Measurements from ENCODE around the gene FYCO1.

FYCO1 gene

DNA sequence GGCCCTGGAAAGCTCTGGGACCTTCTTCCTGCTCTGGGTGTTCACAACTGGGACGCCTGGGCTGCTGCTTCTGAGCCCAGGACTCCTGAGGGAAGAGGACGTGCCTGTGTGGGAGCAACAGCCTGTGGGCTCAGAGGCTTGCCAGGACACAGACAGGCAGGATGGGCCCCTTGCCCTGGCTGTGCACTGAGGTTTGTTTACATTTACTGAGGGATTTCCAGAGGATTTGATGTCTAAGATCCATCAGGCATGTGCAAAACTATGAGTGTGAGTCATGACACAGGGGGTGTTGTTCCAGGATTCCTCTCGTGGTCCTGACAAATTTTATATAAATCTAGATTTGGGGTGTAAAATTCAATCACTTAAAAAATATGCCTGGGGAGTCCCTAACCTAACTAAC, 98.7 kb downstream of the FYCO1 start:
- Mint-ChIP-seq H3K4me1 (ENCODE audit: low read depth) (peaks cover 23% of the 10 kb centered on the region), H3K4me3 (no peak overlapping the region), H3K9me3 (no peaks in the 10 kb centered on the region), H3K27ac (no peak overlapping the region), H3K36me3 (ENCODE audit: low read depth) (no peaks in the 10 kb centered on the region), H3K27me3 (peaks cover 31% of the 10 kb centered on the region)

- no peak overlapping the region for H3K27ac Mint-ChIP-seq
- H3K27me3 Mint-ChIP-seq: peaks cover 42% of the 10 kb centered on the region
- H3K4me1 Mint-ChIP-seq (ENCODE audit: low read depth): peaks cover 24% of the 10 kb centered on the region
- H3K4me3 Mint-ChIP-seq: no peak overlapping the region
- H3K36me3 Mint-ChIP-seq (ENCODE audit: low read depth): no peaks in the 10 kb centered on the region
- no peaks in the 10 kb centered on the region for H3K9me3 Mint-ChIP-seq
Measured at GRCh38 chr3:45895686-45896468, 99.7 kb downstream of the FYCO1 start.

GRCh38 chr3:45894015-45894414, 101.6 kb downstream of the FYCO1 start:
- Mint-ChIP-seq H3K36me3 (ENCODE audit: low read depth) (no peaks in the 10 kb centered on the region), H3K9me3 (no peaks in the 10 kb centered on the region), H3K4me1 (ENCODE audit: low read depth) (peaks cover 35% of the 10 kb centered on the region), H3K27ac (no peak overlapping the region), H3K27me3 (peaks cover 48% of the 10 kb centered on the region), H3K4me3 (no peak overlapping the region)

- H3K4me3 Mint-ChIP-seq: no peak overlapping the region
- no peaks in the 10 kb centered on the region for H3K9me3 Mint-ChIP-seq
- no peak overlapping the region for H3K27ac Mint-ChIP-seq
- peaks cover 42% of the 10 kb centered on the region for H3K4me1 Mint-ChIP-seq (ENCODE audit: low read depth)
- H3K36me3 Mint-ChIP-seq (ENCODE audit: low read depth): no peaks in the 10 kb centered on the region
- H3K27me3 Mint-ChIP-seq: peaks cover 43% of the 10 kb centered on the region
Measured at GRCh38 chr3:45892161-45892560, 103.5 kb downstream of the FYCO1 start.

GRCh38 chr3:45890405-45890804, 105.2 kb downstream of the FYCO1 start:
- H3K36me3 Mint-ChIP-seq (ENCODE audit: low read depth): no peaks in the 10 kb centered on the region
- peaks cover 49% of the 10 kb centered on the region for H3K27me3 Mint-ChIP-seq
- no peak overlapping the region for H3K4me3 Mint-ChIP-seq
- no peaks in the 10 kb centered on the region for H3K9me3 Mint-ChIP-seq
- H3K4me1 Mint-ChIP-seq (ENCODE audit: low read depth): peaks cover 50% of the 10 kb centered on the region
- no peak overlapping the region for H3K27ac Mint-ChIP-seq

DNA sequence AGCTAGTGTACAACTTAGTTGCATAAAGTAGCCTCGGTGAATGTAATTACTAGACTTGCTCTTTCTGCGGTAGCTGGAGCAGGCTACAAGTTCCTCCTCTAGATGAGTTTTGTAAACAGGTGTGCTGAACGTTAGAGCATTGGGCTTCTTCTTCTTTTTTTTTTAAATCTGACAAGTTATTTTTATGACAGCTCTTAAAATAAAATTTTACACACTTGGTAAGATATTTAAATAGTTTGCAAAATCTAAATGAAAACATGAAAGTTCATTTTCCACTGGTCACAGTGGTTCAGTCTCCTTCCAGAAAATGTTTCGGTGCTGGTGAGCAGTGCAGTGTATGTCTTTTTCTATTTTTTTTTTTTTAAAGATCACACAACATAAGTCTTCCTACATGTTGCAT, 106.3 kb downstream of the FYCO1 start:
- H3K27ac Mint-ChIP-seq: no peak overlapping the region
- H3K4me3 Mint-ChIP-seq: no peak overlapping the region
- H3K4me1 Mint-ChIP-seq (ENCODE audit: low read depth): peaks cover 56% of the 10 kb centered on the region
- peaks cover 52% of the 10 kb centered on the region for H3K27me3 Mint-ChIP-seq
- no peaks in the 10 kb centered on the region for H3K9me3 Mint-ChIP-seq
- H3K36me3 Mint-ChIP-seq (ENCODE audit: low read depth): no peaks in the 10 kb centered on the region

DNA sequence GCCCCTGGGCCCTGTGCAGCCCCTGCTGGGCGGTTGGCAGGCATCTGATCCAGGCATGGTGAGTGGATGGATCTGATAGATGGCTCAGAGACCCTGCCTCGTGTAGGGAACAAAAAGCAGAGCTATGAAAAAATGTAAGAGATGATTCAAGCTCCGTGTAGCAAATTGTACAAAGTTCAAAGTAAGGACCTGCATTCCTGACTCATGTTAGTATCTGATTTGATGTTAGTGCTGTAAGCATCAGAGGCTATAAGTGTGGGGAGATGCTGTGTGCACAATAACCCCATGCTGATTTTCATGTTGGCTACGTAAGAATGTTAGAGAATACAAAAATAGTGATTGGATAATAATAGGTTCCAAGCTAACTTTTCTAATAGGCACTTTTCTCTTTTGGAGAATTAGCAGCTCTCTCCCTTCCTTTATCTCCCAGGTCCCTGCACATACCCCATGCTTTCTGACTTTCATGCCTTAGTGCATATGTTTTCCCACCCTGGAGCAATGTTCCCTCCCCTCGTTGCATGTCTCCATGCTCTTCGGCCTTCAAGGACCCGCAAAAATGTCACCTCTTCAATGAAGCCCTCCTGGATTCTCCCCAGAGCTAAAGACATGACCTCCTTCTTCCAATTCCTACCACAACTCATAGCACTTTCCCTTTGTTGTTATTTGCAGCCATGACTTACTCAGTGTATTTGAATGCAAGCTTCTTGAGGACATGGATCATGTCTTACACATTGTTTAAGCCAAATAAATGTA, 107.7 kb downstream of the FYCO1 start:
- no peak overlapping the region for H3K27ac Mint-ChIP-seq
- H3K27me3 Mint-ChIP-seq: peaks cover 54% of the 10 kb centered on the region
- no peaks in the 10 kb centered on the region for H3K9me3 Mint-ChIP-seq
- H3K4me1 Mint-ChIP-seq (ENCODE audit: low read depth): peaks cover 42% of the 10 kb centered on the region
- H3K36me3 Mint-ChIP-seq (ENCODE audit: low read depth): no peaks in the 10 kb centered on the region
- no peak overlapping the region for H3K4me3 Mint-ChIP-seq

- peaks cover 53% of the 10 kb centered on the region for H3K27me3 Mint-ChIP-seq
- H3K9me3 Mint-ChIP-seq: no peaks in the 10 kb centered on the region
- H3K36me3 Mint-ChIP-seq (ENCODE audit: low read depth): no peaks in the 10 kb centered on the region
- no peak overlapping the region for H3K27ac Mint-ChIP-seq
- H3K4me3 Mint-ChIP-seq: no peak overlapping the region
- peaks cover 36% of the 10 kb centered on the region for H3K4me1 Mint-ChIP-seq (ENCODE audit: low read depth)
Measured at GRCh38 chr3:45887285-45887684, 108.3 kb downstream of the FYCO1 start.

GRCh38 chr3:45885979-45886705, 109.5 kb downstream of the FYCO1 start, which contains the start of gene CCR9:
Gene CCR9 (plus strand): TSS chr3:45886543. CDS start chr3:45894934, 8,391 bp downstream.
- peaks cover 47% of the 10 kb centered on the region for H3K27me3 Mint-ChIP-seq
- no peak within 1 kb of the TSS for H3K27ac Mint-ChIP-seq
- H3K4me1 Mint-ChIP-seq (ENCODE audit: low read depth): peaks cover 44% of the 10 kb centered on the region
- H3K9me3 Mint-ChIP-seq: no peaks in the 10 kb centered on the region
- no peak within 1 kb of the TSS for H3K4me3 Mint-ChIP-seq
- no peaks in the 10 kb centered on the region for H3K36me3 Mint-ChIP-seq (ENCODE audit: low read depth)

- Mint-ChIP-seq H3K4me1 (ENCODE audit: low read depth) (peaks cover 42% of the 10 kb centered on the region), H3K4me3 (no peak overlapping the region), H3K27ac (no peak overlapping the region)
Measured at GRCh38 chr3:45884368-45885201, 111.0 kb downstream of the FYCO1 start.

DNA sequence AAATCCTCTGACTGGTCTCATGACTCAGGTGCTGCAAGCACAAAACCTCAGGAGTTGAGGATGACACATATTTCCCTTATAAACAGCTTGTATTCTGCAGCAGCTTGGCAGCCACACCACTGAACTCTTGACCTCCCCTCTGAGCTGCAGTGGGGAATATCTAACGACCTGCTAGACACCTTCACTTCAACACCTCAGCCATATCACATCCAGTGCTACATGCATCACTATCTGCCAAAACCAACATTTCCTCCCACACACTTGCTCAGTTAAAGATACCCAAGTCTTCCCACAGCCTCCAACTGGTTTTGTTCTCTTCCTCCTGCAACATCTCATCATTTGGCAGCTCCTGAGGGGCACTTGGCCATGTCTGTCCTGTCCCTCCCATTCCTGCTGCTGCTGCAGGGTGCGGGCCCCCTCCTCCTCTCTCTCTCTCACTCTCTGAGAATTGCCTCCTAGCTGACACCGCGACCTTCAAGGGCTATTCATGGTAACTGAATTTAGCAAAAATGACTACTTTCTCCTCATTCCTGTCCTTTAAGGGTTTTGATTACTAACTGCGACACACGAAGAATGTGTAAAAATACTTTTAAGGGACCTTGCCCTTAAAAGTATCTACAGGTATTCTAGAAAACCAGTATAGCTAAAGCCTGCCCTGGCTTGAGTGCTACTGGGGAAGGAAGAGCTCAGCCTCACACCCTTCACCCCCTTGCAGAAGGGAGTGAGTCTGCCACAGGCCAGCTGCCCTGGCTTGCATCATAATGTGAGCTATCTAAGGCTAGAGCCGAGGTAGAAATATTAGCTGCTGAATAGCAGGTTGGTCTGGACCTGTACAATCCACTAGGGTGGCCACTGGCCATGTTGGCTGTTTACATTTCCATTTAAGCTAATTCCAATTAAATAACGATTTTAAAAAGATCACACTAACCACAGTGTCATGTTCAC, 114.3 kb downstream of the FYCO1 start:
- H3K27me3 Mint-ChIP-seq: peaks cover 48% of the 10 kb centered on the region
- H3K4me3 Mint-ChIP-seq: peak overlapping the region; percentile 11
- H3K36me3 Mint-ChIP-seq (ENCODE audit: low read depth): no peaks in the 10 kb centered on the region
- no peaks in the 10 kb centered on the region for H3K9me3 Mint-ChIP-seq
- H3K4me1 Mint-ChIP-seq (ENCODE audit: low read depth): peaks cover 34% of the 10 kb centered on the region
- H3K27ac Mint-ChIP-seq: peak overlapping the region; percentile 37

More at GRCh38 chr3:45884368-45885201, 111.0 kb downstream of the FYCO1 start:
- H3K27me3 Mint-ChIP-seq: peaks cover 40% of the 10 kb centered on the region
- H3K36me3 Mint-ChIP-seq (ENCODE audit: low read depth): no peaks in the 10 kb centered on the region
- no peaks in the 10 kb centered on the region for H3K9me3 Mint-ChIP-seq

- H3K36me3 Mint-ChIP-seq (ENCODE audit: low read depth): no peaks in the 10 kb centered on the region
- H3K4me3 Mint-ChIP-seq: no peak overlapping the region
- peaks cover 30% of the 10 kb centered on the region for H3K4me1 Mint-ChIP-seq (ENCODE audit: low read depth)
- peaks cover 47% of the 10 kb centered on the region for H3K27me3 Mint-ChIP-seq
- H3K27ac Mint-ChIP-seq: no peak overlapping the region
- no peaks in the 10 kb centered on the region for H3K9me3 Mint-ChIP-seq
Measured at GRCh38 chr3:45880725-45881077, 114.9 kb downstream of the FYCO1 start.

GRCh38 chr3:45878124-45878523, 117.5 kb downstream of the FYCO1 start:
- peaks cover 47% of the 10 kb centered on the region for H3K27me3 Mint-ChIP-seq
- H3K27ac Mint-ChIP-seq: no peak overlapping the region
- H3K36me3 Mint-ChIP-seq (ENCODE audit: low read depth): no peaks in the 10 kb centered on the region
- H3K9me3 Mint-ChIP-seq: peaks cover 6% of the 10 kb centered on the region
- no peak overlapping the region for H3K4me3 Mint-ChIP-seq
- H3K4me1 Mint-ChIP-seq (ENCODE audit: low read depth): peaks cover 23% of the 10 kb centered on the region

Data from stimulated activated naive CD8-positive, alpha-beta T cell treated with anti-CD3 and anti-CD28 coated beads, Interleukin-15, Interleukin-2, amounts not matched to agents 100 ng/mL and 50 ng/mL, for 24 hours (primary cell).